Activated CD8-positive, alpha-beta T cell treated with anti-CD3 and anti-CD28 coated beads, Interleukin-2, amount 10 ng/mL, durations not matched to agents 7 days and 5 days (primary cell): Measurements from ENCODE around the gene SSX7. TPM values are rescaled to one million over a fixed set of nuclear protein-coding genes. Genes with fewer than 3 reads are reported as not detected.
"Not testable (repeated sequence)": the region's sequence is repeated elsewhere in the genome, so short reads cannot be mapped to it uniquely, and the experiment has no call there.

ENCODE experiments used
- ATAC-seq: fragments of 150-1000 bp; cut with Tn5 transposase; one replicate; pipeline ENCODE4 v1.10.0; 2021; ENCODE audit warnings: moderate library complexity
- CTCF ChIA-PET: fragments of 350-600 bp; sonication (Branson Sonifier 250); formaldehyde crosslinking; loops from one replicate; lab custom pipeline; 2021; ENCODE audit warnings: antibody characterized with exemption; lab: Charles Lee
- POLR2A ChIA-PET: fragments of 350-600 bp; sonication (Branson Sonifier 250); formaldehyde crosslinking; loops from one replicate; lab custom pipeline; 2021; ENCODE audit warnings: antibody characterized with exemption; lab: Charles Lee
- DNase-seq: peaks from one replicate; pipeline ENCODE4 v3.0.0-alpha.2; 2020
- H3K27ac Mint-ChIP-seq: one replicate; pipeline ENCODE4 v1.8.0; 2021; ENCODE audit warnings: mild to moderate bottlenecking, mixed read lengths
- H3K27me3 Mint-ChIP-seq: one replicate; pipeline ENCODE4 v1.8.0; 2021; ENCODE audit warnings: low read depth, mixed read lengths
- H3K36me3 Mint-ChIP-seq: one replicate; pipeline ENCODE4 v1.8.0; 2021; ENCODE audit warnings: low read depth, mixed read lengths
- H3K4me1 Mint-ChIP-seq: one replicate; pipeline ENCODE4 v1.8.0; 2021; ENCODE audit warnings: low read depth, mixed read lengths
- H3K4me3 Mint-ChIP-seq: one replicate; pipeline ENCODE4 v1.8.0; 2021; ENCODE audit warnings: mild to moderate bottlenecking, mixed read lengths
- H3K9me3 Mint-ChIP-seq: one replicate; pipeline ENCODE4 v1.8.0; 2022; ENCODE audit warnings: mixed read lengths; ENCODE audit not compliant: insufficient read depth
- total RNA-seq, 2 experiments: library from RNA; stranded (reverse); gene quantifications; one replicate each; pipeline ENCODE4 v1.2.3, GENCODE V29; 2021

SSX7 gene, protein sequence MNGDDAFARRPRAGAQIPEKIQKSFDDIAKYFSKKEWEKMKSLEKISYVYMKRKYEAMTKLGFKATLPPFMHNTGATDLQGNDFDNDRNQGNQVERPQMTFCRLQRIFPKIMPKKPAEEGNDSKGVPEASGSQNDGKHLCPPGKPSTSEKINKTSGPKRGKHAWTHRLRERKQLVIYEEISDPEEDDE
- not detected for total RNA-seq

DNA sequence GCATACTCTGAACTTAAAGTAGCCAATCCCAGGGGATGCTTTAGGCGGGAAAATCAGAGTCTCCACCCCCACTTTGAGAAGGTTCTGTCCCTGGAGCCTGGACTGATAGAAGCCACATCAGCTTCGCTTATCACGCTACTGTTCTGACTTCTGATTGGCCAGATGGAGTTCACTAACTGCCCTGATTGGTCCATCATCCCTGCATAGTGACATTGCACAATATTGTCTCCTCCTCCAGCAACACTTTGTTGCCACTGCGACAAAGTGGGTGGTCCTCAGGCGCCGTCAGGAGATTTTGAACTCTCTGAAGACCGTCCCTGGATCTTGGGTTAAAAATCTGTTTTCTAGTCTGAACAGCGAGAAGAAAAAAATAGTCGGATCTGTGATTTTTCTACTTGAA is at the start of gene SSX7:
Gene SSX7, minus strand, starts transcription at position 101 of the 400 bp plus-strand sequence. CDS start 1,428 bp downstream, outside the sequence.
- CTCF ChIA-PET: not testable (repeated sequence)

DNA sequence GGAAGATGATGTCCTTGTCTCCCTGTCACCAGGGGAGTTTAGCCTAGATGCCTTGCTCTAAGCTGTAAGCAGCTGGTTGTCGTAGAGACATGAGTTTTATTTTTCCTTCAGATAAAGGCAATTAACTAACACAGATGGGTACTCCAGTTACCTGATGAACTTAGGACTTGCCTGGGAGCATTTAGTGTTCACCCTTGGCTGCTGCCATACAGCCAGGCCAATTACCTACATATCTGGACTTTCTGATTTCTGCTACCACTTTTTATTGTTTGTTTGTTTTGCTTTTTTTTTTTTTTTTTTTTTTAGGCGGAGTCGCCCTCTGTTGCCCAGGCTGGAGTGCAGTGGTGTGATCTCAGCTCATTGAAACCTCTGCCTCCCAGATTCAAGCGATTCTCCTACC is 37.3 kb upstream of the SSX7 start:
- CTCF ChIA-PET, H3K9me3 Mint-ChIP-seq, DNase-seq, H3K4me1 Mint-ChIP-seq, H3K27ac Mint-ChIP-seq, POLR2A ChIA-PET, H3K36me3 Mint-ChIP-seq, H3K4me3 Mint-ChIP-seq, H3K27me3 Mint-ChIP-seq, ATAC-seq: not testable (repeated sequence)

More for the DNA sequence above, at the start of gene SSX7:
- DNase-seq, H3K27me3 Mint-ChIP-seq, H3K9me3 Mint-ChIP-seq, H3K4me1 Mint-ChIP-seq, H3K36me3 Mint-ChIP-seq, POLR2A ChIA-PET, ATAC-seq, H3K27ac Mint-ChIP-seq, H3K4me3 Mint-ChIP-seq: not testable (repeated sequence)

DNA sequence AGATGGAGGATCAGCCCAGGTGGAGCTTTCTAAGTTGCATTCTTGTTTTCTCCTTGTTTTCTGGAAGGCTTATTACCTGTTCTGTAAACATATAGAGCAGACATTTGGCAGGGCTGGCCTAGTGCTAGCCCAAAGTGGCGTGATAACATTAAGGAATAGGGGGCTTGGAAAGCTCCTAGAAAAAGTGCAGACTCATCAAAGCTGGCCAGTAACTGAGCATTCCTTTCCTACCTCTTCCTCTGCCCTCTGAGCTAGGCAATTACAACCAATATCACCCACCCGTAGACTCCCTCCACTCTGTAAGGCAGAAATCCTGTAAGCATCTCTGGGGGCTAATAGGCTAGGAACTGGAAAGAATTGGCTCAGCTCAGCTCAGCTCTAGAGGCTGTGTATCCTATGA is 7.5 kb upstream of the SSX7 start:
- H3K4me1 Mint-ChIP-seq, H3K27ac Mint-ChIP-seq, DNase-seq, H3K36me3 Mint-ChIP-seq, H3K4me3 Mint-ChIP-seq, POLR2A ChIA-PET, H3K27me3 Mint-ChIP-seq, CTCF ChIA-PET, ATAC-seq, H3K9me3 Mint-ChIP-seq: not testable (repeated sequence)

DNA sequence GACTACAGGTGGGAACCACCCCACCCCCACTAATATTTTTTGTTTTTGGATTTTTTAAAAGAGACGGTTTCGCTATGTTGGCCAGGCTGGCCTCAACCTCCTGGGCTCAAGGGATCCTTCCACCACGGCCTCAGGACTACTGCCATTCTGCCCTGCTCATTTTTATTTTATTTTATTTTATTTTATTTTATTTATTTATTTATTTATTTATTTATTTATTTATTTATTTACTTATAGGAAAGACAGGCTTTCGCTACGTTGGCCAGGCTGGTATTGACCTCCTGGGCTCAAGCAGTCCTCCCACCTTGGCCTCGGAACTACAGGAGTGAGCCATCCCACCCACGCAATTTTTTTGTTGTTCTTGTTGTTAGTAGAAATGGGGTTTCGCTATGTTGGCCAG is 775 bp upstream of the SSX7 start:
- DNase-seq, ATAC-seq, H3K4me3 Mint-ChIP-seq, H3K4me1 Mint-ChIP-seq, CTCF ChIA-PET, H3K27me3 Mint-ChIP-seq, H3K9me3 Mint-ChIP-seq, POLR2A ChIA-PET, H3K27ac Mint-ChIP-seq, H3K36me3 Mint-ChIP-seq: not testable (repeated sequence)

DNA sequence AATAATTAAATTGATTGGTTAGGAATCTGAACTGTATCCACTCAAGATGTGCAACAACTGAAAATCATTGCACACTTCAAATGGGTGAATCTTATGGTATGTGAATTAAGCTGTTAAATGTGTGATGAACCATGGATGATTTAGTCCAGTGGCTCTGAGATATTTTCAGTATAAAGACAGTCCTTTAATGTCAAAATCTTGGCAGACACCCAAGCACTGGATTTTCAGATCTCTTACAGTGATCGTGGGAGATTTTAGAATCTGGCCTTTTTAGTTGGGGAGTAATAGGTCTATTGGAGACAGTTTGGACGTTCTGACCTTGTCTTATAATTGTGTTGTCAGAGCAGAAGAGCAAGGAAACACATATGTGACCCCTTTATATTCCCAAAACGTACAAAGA is 4.0 kb downstream of the SSX7 start:
- H3K27ac Mint-ChIP-seq, H3K9me3 Mint-ChIP-seq, H3K4me3 Mint-ChIP-seq, ATAC-seq, POLR2A ChIA-PET, CTCF ChIA-PET, H3K4me1 Mint-ChIP-seq, DNase-seq, H3K36me3 Mint-ChIP-seq, H3K27me3 Mint-ChIP-seq: not testable (repeated sequence)

DNA sequence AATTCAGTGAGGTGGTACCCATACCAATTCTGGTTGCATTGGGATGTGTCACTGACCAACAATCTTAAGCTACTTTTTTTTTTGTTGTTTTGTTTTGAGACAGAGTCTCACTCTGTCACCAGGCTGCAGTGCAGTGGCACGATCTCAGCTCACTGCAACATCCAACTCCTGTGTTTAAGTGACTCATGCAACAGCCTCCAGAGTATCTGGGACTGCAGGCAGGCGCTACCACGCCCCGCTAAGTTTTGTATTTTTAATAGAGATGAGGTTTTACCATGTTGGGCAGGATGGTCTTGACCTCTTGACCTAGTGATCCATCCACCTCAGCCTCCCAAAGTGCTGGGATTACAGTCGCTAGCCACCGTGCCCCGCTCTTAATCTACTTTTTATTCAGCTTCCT is 5.7 kb downstream of the SSX7 start:
- H3K4me1 Mint-ChIP-seq, CTCF ChIA-PET: not testable (repeated sequence)

DNA sequence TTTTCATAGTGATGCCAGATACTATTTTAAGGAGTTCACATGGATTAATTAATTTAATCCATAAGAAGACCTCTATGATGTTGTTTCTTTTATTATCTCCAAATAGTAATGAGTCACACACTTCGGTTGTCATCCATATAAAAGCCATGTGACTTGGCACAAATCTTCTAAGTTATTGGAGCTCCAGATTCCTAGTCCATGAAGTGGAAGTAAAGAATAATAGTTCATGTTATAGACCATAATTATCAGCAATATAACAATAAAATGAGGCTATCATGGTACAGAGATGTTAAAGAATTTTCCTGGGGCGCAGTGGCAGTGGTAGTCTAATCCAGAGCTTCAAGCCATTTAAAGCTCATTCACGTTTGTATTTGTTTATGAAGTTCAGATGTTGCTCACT is 26.2 kb downstream of the SSX7 start:
- H3K9me3 Mint-ChIP-seq, CTCF ChIA-PET, H3K27me3 Mint-ChIP-seq, H3K27ac Mint-ChIP-seq, H3K4me1 Mint-ChIP-seq, H3K36me3 Mint-ChIP-seq, H3K4me3 Mint-ChIP-seq, POLR2A ChIA-PET, DNase-seq, ATAC-seq: not testable (repeated sequence)

More for the DNA sequence above, 5.7 kb downstream of the SSX7 start:
- POLR2A ChIA-PET, H3K36me3 Mint-ChIP-seq, H3K4me3 Mint-ChIP-seq, DNase-seq, H3K9me3 Mint-ChIP-seq, H3K27me3 Mint-ChIP-seq, ATAC-seq, H3K27ac Mint-ChIP-seq: not testable (repeated sequence)

DNA sequence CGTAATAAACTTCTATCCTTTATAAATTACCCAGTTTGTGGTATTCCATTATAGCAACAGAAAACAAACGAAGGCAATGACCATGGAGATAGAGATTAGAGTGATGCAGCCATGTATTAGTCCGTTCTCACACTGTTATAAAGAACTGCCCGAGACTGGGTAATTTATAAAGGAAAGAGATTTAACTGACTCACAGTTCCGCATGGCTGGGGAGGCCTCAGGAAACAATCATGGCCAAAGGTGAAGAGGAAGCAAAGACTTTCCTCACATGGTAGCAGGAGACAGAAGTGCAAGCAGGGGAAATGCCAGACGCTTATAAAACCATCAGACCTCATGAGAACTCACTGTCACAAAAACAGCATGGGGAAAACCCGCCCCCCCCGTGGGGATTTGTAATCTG is 34.0 kb downstream of the SSX7 start:
- DNase-seq, H3K27ac Mint-ChIP-seq, H3K9me3 Mint-ChIP-seq, H3K4me1 Mint-ChIP-seq, H3K27me3 Mint-ChIP-seq, ATAC-seq, POLR2A ChIA-PET, H3K4me3 Mint-ChIP-seq, CTCF ChIA-PET, H3K36me3 Mint-ChIP-seq: not testable (repeated sequence)

DNA sequence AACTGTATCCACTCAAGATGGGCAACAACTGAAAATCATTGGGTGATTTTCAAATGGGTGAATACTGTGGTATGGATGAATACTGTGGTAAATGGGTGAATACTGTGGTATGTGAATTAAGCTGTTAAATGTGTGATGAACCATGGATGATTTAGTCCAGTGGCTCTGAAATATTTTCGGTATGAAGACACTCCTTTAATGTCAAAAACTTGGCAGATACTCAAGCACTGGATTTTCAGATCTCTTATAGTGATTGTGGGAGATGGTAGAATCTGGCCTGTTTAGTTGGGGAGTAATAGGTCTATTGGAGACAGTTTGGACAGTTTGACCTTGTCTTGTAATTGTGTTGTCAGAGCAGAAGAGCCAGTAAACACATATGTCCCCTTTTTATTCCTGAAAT is 45.7 kb downstream of the SSX7 start:
- Mint-ChIP-seq H3K4me1 (no peaks in the 10 kb centered on the region), H3K4me3 (no peak overlapping the region), H3K27ac (no peak overlapping the region), H3K36me3 (no peaks in the 10 kb centered on the region), H3K27me3 (no peaks in the 10 kb centered on the region), H3K9me3 (no peaks in the 10 kb centered on the region)
- ATAC-seq (no peak), DNase-seq (no peak)
- CTCF ChIA-PET: no interaction called here
- POLR2A ChIA-PET: no interaction called here

DNA sequence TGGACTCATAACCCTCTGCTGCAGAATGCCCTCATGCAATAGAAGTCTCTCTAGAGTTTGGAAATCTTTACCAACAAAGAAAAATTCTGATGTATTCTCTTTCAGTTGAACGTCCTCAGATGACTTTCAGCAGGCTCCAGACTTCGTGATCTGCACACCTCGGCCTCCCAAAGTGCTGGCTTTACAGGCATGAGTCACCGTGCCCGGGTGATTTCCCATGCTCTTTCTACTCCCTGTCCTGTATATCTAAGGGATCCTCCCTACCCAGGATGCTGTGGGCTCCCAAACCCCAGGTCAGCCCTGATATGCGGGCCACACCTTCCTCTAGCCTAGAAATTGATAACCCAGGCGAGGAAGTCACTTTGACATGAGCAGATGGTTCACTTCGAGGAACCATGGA is 51.5 kb downstream of the SSX7 start:
- POLR2A ChIA-PET, DNase-seq, H3K4me3 Mint-ChIP-seq, H3K27me3 Mint-ChIP-seq, H3K27ac Mint-ChIP-seq, CTCF ChIA-PET, H3K36me3 Mint-ChIP-seq, H3K4me1 Mint-ChIP-seq, ATAC-seq, H3K9me3 Mint-ChIP-seq: not testable (repeated sequence)

DNA sequence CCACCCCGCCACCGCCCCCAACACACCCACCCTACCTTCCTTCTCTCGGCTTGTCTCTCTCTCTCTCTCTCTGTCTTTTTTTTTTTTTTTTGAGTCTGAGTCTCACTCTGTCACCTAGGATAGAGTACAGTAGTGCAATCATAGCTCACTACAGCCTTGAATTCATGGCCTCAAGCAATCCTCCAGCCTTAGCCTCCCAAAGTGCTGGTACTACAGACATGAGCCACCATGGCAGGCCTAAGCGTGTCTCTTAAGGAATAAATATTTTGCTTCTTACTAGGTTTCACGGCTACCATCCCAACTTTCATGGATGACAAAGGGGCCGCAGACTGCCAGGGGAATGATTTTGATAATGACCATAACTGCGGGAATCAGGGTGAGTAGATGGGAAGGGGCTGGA is 55.8 kb downstream of the SSX7 start:
- ChIA-PET POLR2A (no interaction called here), CTCF (no interaction called here)
- ATAC-seq (no peak), DNase-seq (no peak)
- no peaks in the 10 kb centered on the region for H3K9me3 Mint-ChIP-seq
- H3K4me1 Mint-ChIP-seq: no peaks in the 10 kb centered on the region
- H3K27ac Mint-ChIP-seq: no peak overlapping the region
- no peak overlapping the region for H3K4me3 Mint-ChIP-seq
- H3K27me3 Mint-ChIP-seq: peaks cover 5% of the 10 kb centered on the region
- no peaks in the 10 kb centered on the region for H3K36me3 Mint-ChIP-seq

DNA sequence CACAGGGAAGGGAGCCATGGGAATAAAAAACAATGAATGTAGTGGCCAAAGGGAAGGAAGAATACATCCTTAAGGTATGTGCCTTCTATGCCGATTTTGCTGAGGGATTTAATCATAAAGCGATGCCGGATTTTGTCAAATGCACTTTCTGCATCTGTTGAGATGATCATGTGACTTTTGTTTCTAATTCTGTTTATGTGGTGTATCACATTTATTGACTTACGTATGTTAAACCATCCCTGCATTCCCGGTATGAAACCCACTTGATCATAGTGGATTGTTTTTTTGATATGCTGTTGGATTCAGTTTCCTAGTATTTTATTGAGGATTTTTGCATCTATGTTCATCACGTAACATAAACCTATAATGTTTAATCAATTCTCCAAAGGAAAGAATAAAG is 60.0 kb downstream of the SSX7 start:
- DNase-seq: no peak
- no peak for ATAC-seq
- ChIA-PET POLR2A (no interaction called here), CTCF (no interaction called here)
- no peak overlapping the region for H3K27ac Mint-ChIP-seq
- no peaks in the 10 kb centered on the region for H3K4me1 Mint-ChIP-seq
- no peaks in the 10 kb centered on the region for H3K36me3 Mint-ChIP-seq
- H3K9me3 Mint-ChIP-seq: no peaks in the 10 kb centered on the region
- no peak overlapping the region for H3K4me3 Mint-ChIP-seq
- H3K27me3 Mint-ChIP-seq: peaks cover 5% of the 10 kb centered on the region
